HG02678 (cell line): Measurements from ENCODE around the gene WWOX.

Experiments used
- ATAC-seq: cut with Tn5 transposase; IDR thresholded peaks from one replicate; pipeline ENCODE4 v1.9.1; 2021; ENCODE audit warnings: mild to moderate bottlenecking, moderate library complexity; ENCODE audit not compliant: unreplicated experiment

WWOX gene

GRCh38 chr16:78633551-78633950 lies 534.1 kb downstream of the WWOX start:
- ATAC-seq: no peak

GRCh38 chr16:78635807-78636206 lies 536.4 kb downstream of the WWOX start:
- no peak for ATAC-seq

GRCh38 chr16:78638371-78638770 lies 538.9 kb downstream of the WWOX start:
- no peak for ATAC-seq

- ATAC-seq: peak; percentile 79
Observed at GRCh38 chr16:78639775-78640174, 540.3 kb downstream of the WWOX start.

GRCh38 chr16:78640886-78641285 lies 541.4 kb downstream of the WWOX start:
- no peak for ATAC-seq

GRCh38 chr16:78641433-78641832 lies 542.0 kb downstream of the WWOX start:
- ATAC-seq: no peak

DNA sequence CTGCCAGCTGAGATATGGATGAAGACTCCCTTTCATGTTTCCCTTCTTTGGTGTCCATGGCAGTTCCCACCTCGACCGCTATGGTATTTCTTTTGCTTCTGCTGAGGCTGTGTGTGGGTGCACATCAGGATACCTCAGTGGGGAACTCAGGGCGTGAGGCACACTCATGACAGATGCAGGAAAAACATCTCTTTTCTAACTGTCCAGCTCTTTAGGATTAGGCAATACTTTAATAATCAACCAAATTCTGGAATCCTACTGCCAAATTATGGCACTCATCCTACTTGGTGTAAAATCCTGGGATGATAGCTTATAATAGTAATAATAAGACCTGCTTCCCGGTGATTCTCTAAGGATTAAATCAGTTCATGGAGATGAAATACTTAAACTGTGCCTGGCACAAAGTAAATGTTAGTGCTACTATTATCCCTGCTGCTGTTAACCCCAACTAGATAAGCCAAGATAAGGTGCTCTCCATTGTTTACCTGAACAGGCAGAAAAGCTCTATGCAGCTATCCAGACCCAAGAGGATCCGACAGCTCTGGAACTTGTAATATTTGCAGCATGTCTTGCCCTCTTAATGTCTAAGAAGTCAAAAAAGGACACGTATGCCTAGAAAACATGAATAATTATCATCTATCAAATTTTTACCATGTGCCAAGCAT lies 543.3 kb downstream of the WWOX start:
- no peak for ATAC-seq

- ATAC-seq: no peak
Observed at GRCh38 chr16:78645657-78646056, 546.2 kb downstream of the WWOX start.

DNA sequence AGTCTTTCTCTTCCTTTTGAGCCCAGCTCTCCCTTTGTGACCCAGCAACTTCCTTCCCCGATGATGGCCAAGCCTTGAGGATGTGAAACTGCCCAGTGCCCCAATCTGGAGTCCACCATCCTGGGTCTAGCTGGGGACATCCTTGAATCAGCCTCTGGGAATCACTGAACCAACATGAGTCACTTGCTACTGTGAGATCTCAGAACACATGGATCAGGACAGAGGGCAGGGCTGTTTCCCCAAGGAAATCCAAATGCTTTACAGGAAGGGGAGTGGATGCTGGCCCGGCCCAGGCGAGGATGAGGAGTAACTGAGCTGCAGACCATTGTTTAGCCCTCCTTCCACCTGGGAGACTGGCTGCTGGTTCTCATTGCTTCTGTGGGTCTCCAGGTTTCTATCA lies 547.6 kb downstream of the WWOX start:
- no peak for ATAC-seq

GRCh38 chr16:78647491-78647890 lies 548.0 kb downstream of the WWOX start:
- no peak for ATAC-seq

- ATAC-seq: no peak
Observed at GRCh38 chr16:78648517-78648916, 549.1 kb downstream of the WWOX start.

DNA sequence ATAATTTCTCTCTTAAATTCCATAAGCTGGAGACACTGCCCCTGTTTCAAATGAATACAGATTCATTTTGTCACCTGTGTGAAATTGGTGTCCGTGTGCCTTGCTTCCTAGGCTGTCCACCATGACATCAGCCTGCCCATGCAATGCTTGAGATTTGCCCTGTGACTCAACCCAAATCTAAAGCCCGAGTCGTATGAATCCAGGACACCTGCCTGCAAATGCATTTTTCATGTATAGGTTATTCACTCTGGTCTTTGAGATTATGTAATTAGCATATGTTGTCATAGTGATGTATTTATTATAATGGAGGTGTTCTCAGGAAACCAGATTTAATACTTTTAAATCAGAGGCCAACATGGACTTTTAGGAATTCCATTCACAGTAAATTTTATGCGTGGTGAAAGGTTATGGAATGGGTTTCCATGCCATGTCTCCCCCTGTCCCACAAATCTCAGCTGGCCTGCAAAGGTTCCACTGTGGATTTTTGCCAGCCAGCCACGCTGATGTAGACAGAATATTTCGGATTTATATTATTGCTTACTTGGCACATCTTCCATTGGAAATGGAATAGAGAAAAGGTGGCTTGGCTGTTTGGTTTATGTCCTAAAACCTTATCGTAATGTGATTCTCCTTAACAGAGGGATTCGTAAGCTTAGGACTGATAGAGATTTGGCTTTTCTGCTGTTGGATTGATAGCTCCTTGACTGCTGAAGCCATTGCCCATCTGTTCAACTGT lies 551.1 kb downstream of the WWOX start:
- no peak for ATAC-seq

DNA sequence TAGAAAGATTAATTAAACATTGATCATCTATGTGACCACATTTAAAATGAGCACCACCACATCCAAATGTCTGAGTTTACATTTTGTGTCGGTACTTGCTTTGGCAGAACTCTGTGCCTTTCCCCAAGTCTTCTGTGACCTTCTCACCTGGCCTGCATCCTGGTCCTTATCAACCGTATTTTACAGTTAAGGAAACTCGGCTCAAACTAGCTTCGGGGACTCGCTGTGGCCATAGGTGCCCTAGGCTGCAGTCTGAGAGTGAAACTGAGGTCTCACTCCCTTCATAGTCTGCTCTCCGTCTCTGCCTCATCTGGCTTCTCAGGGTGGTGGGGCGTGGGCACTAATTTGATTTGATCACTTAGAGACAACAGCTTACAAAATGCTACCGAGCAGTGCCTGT lies 555.5 kb downstream of the WWOX start:
- no peak for ATAC-seq

DNA sequence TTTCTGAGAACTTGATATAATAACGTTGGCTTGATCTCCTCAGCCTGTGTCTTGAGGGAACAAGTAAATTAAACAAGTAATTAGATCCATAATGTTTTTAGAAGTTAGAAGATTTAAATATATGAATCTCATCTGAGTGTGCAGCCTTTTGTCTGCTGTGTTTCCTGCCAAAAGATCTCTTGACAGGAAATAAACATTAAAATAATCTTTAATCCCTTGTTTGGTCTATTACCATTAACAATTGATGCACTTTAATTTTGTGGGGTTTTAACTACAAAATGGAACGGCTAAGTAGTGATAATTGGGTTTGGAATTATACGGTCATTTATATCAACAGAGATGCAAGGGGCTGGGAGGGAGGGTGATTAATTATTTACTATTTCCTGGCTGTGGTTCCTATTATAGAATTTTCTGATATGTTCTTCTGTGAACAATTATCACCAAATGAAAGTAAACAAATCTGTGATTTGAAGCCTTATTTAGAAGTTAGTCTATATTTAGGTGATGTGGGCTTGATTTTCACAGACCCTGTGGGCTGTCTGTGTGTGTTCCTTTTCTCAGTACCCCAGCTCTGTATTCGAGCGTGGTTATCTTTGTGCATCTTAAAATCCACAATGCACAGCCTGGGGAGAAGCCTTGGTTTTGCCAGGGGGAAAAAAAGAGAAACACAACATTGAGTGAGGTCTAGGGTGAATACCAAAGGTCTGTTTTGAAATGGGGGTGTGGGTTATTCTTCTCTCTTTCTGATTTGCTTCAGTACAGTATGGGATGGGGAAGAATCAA lies 556.1 kb downstream of the WWOX start:
- no peak for ATAC-seq

- ATAC-seq: no peak
Observed at GRCh38 chr16:78656887-78657286, 557.4 kb downstream of the WWOX start.

DNA sequence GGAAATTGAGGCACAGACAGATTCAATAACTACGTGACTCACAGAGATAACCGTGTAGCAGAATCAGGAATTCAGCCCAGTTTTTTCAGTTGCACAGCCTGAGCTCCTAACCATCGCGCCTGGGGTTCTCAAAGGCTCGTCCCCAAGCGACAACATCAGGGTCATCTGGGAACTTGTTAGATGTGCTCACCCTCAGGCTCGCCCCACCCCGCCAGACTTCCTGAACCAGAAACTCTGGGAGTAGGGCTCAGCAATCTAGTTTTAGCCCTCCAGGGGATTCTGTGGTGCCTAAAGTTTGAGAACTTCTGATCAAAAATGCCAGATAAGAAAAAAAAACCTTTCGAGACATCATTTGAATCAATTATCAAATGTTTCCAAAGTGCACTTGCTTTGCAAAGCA lies 559.8 kb downstream of the WWOX start:
- no peak for ATAC-seq

DNA sequence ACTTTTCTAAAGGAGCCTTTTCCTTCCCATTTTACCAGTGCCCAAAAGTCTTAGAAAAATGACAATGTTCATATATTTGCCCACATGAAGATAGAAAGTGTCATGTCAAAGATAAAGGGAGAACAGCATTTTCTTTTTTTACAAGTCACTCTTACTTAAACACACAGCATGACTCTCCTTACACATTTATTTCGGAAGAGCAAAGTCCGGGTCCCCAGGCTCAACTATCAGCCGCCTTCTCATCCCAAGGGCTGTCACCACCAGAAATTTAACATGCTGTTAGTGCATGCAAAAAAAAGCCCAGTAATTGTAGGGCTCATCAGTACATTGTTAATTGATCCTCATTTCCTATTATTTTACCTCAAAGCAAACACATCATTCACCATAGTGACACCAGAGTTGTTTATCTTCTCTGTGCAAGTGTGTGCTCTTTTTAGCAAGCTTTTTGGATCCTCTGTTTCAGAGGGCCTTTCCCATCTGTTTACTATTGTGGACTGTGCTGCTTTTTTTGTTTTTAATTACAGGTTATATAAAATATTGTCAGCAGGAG lies 560.3 kb downstream of the WWOX start:
- no peak for ATAC-seq

DNA sequence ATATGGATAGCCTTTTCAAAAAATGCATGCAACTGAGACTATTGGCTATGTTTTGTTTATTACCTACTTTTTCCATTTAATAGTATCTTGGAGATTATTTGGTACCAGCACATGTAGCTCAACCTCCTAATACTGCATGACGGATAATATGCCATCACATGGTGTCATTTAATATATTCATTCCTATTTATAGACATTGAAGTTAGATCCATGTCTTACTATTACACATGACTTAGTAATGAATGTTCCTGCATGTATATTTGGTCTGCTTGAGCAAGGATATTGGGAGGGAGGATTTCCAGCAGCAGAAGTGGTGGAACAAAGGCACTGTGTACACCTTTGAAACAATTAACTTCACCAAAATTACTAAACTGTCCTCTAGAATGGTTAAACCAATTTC lies 561.3 kb downstream of the WWOX start:
- no peak for ATAC-seq

DNA sequence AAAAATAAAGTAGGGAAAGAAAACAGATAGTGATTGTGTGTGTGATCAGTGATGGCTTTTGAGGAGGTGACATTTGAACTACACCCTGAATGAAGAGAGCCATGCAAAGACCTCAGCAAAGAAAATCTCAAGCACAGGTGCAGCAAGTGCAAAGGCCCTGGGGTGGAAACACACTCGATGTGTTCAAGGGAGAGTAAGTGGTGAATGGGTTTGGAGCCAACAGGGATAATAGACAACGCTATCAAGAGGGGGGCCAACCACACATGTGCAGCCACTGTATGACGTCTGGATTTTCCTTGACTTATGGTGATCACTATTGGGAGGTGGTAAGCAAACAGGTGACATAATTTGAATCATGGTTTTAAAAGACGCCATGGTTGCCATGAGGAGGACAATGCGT lies 564.2 kb downstream of the WWOX start:
- no peak for ATAC-seq

DNA sequence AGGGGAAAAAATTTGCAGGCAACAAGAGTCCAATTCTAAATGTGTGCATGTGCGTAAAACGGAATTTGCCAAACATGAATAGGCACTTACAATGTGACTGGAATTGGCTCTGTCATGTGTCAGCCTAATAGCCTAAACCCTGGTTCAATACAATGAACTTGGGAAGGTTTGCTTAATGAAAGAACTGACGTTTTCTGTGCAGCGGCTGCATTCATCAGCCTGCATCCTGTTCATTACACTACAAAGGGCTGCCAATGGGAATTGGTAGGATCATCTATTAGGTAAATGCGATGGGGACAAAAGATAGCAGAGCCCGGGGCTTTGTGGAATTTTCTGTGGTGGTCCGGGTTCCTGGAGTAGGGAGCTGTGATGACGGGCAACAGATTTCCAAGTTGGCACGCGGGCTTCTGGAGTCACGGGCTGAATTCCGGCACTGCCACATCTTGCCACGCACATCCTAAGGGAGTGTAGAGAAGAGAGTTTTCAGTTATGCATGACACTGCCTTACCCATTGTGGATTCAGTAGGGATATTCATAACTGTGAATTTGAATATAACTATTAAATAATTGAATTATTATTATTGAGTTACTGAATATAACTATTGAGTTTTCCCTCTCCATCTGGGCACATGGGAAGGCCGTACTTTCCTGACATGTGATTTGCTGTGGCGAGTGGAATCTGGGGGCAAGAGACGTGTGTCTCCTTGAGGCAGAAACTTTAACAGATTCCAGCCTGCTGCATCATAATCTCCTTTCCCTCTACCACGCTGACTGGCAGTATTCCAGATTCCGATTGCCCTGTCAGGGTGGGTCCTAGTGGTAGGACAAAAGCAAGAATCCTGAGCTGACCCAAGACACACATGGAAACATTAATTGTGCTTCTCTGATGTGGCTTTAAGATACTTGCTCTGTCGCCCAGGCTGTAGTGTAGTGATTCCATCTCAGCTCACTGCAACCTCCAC lies 565.6 kb downstream of the WWOX start:
- no peak for ATAC-seq
